ENCODE results near the gene IL17RD. TPM values are rescaled to one million over a fixed set of nuclear protein-coding genes. Genes with fewer than 3 reads are reported as not detected.
"Not testable (repeated sequence)": the region's sequence is repeated elsewhere in the genome, so short reads cannot be mapped to it uniquely, and the experiment has no call there.

Gene IL17RD
- total RNA-seq, 1 donor from 2014 or later: 4.3 TPM

- DNase-seq (ENCODE audit: low spot score): no peak
- intact Hi-C loops (cut with DNase I): loop anchor here (2.0 kb wide), 1 partner anchor 71 kb away; no protein-coding TSS in a partner anchor
These were observed 65.0 kb downstream of the IL17RD start for GRCh38 chr3:57100046-57100695.

GRCh38 chr3:57098418-57099310 is 66.5 kb downstream of the IL17RD start:
- intact Hi-C loops (cut with DNase I): loop anchor here (5.0 kb wide), 2 partner anchors 101 to 129 kb away; partner anchors contain the start of gene APPL1
- DNase-seq (ENCODE audit: low spot score): no peak

- intact Hi-C loops (cut with DNase I): loop anchor here (5.0 kb wide), 2 partner anchors 100 to 130 kb away; partner anchors contain the start of gene APPL1
These were observed 67.6 kb downstream of the IL17RD start for GRCh38 chr3:57097536-57097935.

GRCh38 chr3:57095363-57095762 is 69.8 kb downstream of the IL17RD start:
- DNase-seq (ENCODE audit: low spot score): no peak
- intact Hi-C loops (cut with DNase I): loop anchor here (5.0 kb wide), 2 partner anchors 98 to 132 kb away; partner anchors contain the start of gene APPL1

More at GRCh38 chr3:57097536-57097935, 67.6 kb downstream of the IL17RD start:
- DNase-seq (ENCODE audit: low spot score): no peak

GRCh38 chr3:57094575-57094974 is 70.6 kb downstream of the IL17RD start:
- intact Hi-C loops (cut with DNase I): no loop called here
- DNase-seq (ENCODE audit: low spot score): no peak

GRCh38 chr3:57093971-57094535 is 71.1 kb downstream of the IL17RD start:
- no peak for DNase-seq (ENCODE audit: low spot score)
- intact Hi-C loops (cut with DNase I): no loop called here

- DNase-seq (ENCODE audit: low spot score): no peak
- intact Hi-C loops (cut with DNase I): no loop called here
These were observed 71.7 kb downstream of the IL17RD start for GRCh38 chr3:57093489-57093888.

GRCh38 chr3:57091521-57092273 is 73.5 kb downstream of the IL17RD start:
- intact Hi-C loops (cut with DNase I): no loop called here

GRCh38 chr3:57089043-57089442 is 76.1 kb downstream of the IL17RD start:
- intact Hi-C loops (cut with DNase I): no loop called here
- no peak for DNase-seq (ENCODE audit: low spot score)

More at GRCh38 chr3:57091521-57092273, 73.5 kb downstream of the IL17RD start:
- DNase-seq (ENCODE audit: low spot score): no peak

- intact Hi-C loops (cut with DNase I): no loop called here
- no peak for DNase-seq (ENCODE audit: low spot score)
These were observed 76.7 kb downstream of the IL17RD start for GRCh38 chr3:57088503-57088902.

- no peak for DNase-seq (ENCODE audit: low spot score)
- intact Hi-C loops (cut with DNase I): no loop called here
These were observed 77.6 kb downstream of the IL17RD start for GRCh38 chr3:57087361-57088092.

- no peak for DNase-seq (ENCODE audit: low spot score)
- intact Hi-C loops (cut with DNase I): no loop called here
These were observed 79.0 kb downstream of the IL17RD start for GRCh38 chr3:57086201-57086600.

GRCh38 chr3:57085211-57085610 is 79.9 kb downstream of the IL17RD start:
- intact Hi-C loops (cut with DNase I): no loop called here
- DNase-seq (ENCODE audit: low spot score): no peak

GRCh38 chr3:57083266-57083995 is 81.7 kb downstream of the IL17RD start:
- DNase-seq (ENCODE audit: low spot score); intact Hi-C loops (cut with DNase I): not testable (repeated sequence)

- no peak for DNase-seq (ENCODE audit: low spot score)
- intact Hi-C loops (cut with DNase I): no loop called here
These were observed 82.7 kb downstream of the IL17RD start for GRCh38 chr3:57082481-57082880.

- intact Hi-C loops (cut with DNase I): no loop called here
These were observed 84.0 kb downstream of the IL17RD start for GRCh38 chr3:57081173-57081572.

GRCh38 chr3:57080171-57080570 is 85.0 kb downstream of the IL17RD start:
- intact Hi-C loops (cut with DNase I): no loop called here
- no peak for DNase-seq (ENCODE audit: low spot score)

More at GRCh38 chr3:57081173-57081572, 84.0 kb downstream of the IL17RD start:
- DNase-seq (ENCODE audit: low spot score): no peak

- intact Hi-C loops (cut with DNase I): loop anchor here (5.0 to 10.0 kb wide), 2 partner anchors 82 to 375 kb away; no protein-coding TSS in a partner anchor
- no peak for DNase-seq (ENCODE audit: low spot score)
These were observed 85.7 kb downstream of the IL17RD start for GRCh38 chr3:57079474-57079831.
